Measurements from ENCODE around the gene LCLAT1. TPM values are rescaled to one million over a fixed set of nuclear protein-coding genes. Genes with fewer than 3 reads are reported as not detected.
A peak's percentile ranks its signal among the peaks of the same experiment; 100 is the strongest.

LCLAT1 gene
- total RNA-seq, 4 donors from 2014 or later, result 24.9 to 62.9 (median 36.3) TPM

GRCh38 chr2:30664761-30665358 lies 217.8 kb downstream of the LCLAT1 start:
- H3K27ac ChIP-seq (replicated peaks in 1 of 4), result no peak overlapping the region
- peaks cover 0 to 18% (median 7%) of the 10 kb centered on the region in 4 donors for H3K4me1 ChIP-seq
- TF ChIP-seq EP300 (IDR thresholded peaks at IDR 0.05) (no peak), POLR2AphosphoS5 (IDR thresholded peaks at IDR 0.05) (no peak), POLR2A (IDR thresholded peaks at IDR 0.05; ENCODE audit: low read depth) (no peak), CTCF (IDR thresholded peaks at IDR 0.05) (no peak)
- H3K9me3 ChIP-seq, result peaks cover 0 to 16% (median 0%) of the 10 kb centered on the region in 4 donors
- no peak overlapping the region for H3K4me3 ChIP-seq
- intact Hi-C loops (cut with DNase I), result no loop called here
- 90% methylated on average over 3 of the region's 8 CpGs for WGBS
- H3K27me3 ChIP-seq, result no peaks in the 10 kb centered on the region
- no peaks in the 10 kb centered on the region for H3K36me3 ChIP-seq
- peak; percentile 84 for DNase-seq (ENCODE audit: extremely low spot score)

- Histone ChIP-seq H3K27ac (replicated peaks in 1 of 4) (peak overlapping the region; percentile 45 to 54 (median 53)), H3K4me3 (no peak overlapping the region), H3K27me3 (no peaks in the 10 kb centered on the region), H3K36me3 (no peaks in the 10 kb centered on the region), H3K9me3 (peaks cover 0 to 18% (median 0%) of the 10 kb centered on the region in 4 donors), H3K4me1 (peaks cover 0 to 18% (median 7%) of the 10 kb centered on the region in 4 donors)
- WGBS, result 88% methylated on average over 3 of the region's 3 CpGs
- TF ChIP-seq POLR2A (IDR thresholded peaks at IDR 0.05; ENCODE audit: low read depth) (no peak), CTCF (IDR thresholded peaks at IDR 0.05) (no peak), EP300 (IDR thresholded peaks at IDR 0.05) (no peak), POLR2AphosphoS5 (IDR thresholded peaks at IDR 0.05) (no peak)
- DNase-seq (ENCODE audit: extremely low spot score), result peak; percentile 89
- intact Hi-C loops (cut with DNase I), result no loop called here
Measured at GRCh38 chr2:30665761-30666265, 218.8 kb downstream of the LCLAT1 start.

- no peaks in the 10 kb centered on the region for H3K36me3 ChIP-seq
- peaks cover 0 to 18% (median 7%) of the 10 kb centered on the region in 4 donors for H3K4me1 ChIP-seq
- TF ChIP-seq POLR2AphosphoS5 (IDR thresholded peaks at IDR 0.05) (peak; percentile 39 to 42), CTCF (IDR thresholded peaks at IDR 0.05) (no peak), EP300 (IDR thresholded peaks at IDR 0.05) (no peak), POLR2A (IDR thresholded peaks at IDR 0.05; ENCODE audit: low read depth) (no peak)
- 29% methylated on average over 4 of the region's 4 CpGs for WGBS
- peak; percentile 87 for DNase-seq (ENCODE audit: extremely low spot score)
- H3K4me3 ChIP-seq, result no peak overlapping the region
- H3K9me3 ChIP-seq, result peaks cover 0 to 18% (median 0%) of the 10 kb centered on the region in 4 donors
- no peaks in the 10 kb centered on the region for H3K27me3 ChIP-seq
- intact Hi-C loops (cut with DNase I), result no loop called here
- peak overlapping the region; percentile 45 to 54 (median 53) for H3K27ac ChIP-seq (replicated peaks in 1 of 4)
Measured at GRCh38 chr2:30666266-30666874, 219.3 kb downstream of the LCLAT1 start.

GRCh38 chr2:30670453-30670852 lies 223.4 kb downstream of the LCLAT1 start:
- intact Hi-C loops (cut with DNase I), result no loop called here
- Histone ChIP-seq H3K4me3 (no peak overlapping the region), H3K27me3 (no peaks in the 10 kb centered on the region), H3K4me1 (peaks cover 0 to 12% (median 7%) of the 10 kb centered on the region in 4 donors), H3K36me3 (no peaks in the 10 kb centered on the region), H3K9me3 (peaks cover 0 to 18% (median 0%) of the 10 kb centered on the region in 4 donors), H3K27ac (replicated peaks in 1 of 4) (no peak overlapping the region)
- TF ChIP-seq CTCF (IDR thresholded peaks at IDR 0.05), result no peak
- no peak for DNase-seq (ENCODE audit: extremely low spot score)
- 87% methylated on average over 2 of the region's 2 CpGs for WGBS
